NCI-H526 (cell line): ENCODE measurements around the gene FCRL5.

ENCODE experiments used
- DNase-seq, 2 experiments: peaks; one replicate each; lab custom pipeline; 2025; lab: John Stamatoyannopoulos, UW

The FCRL5 gene

DNA sequence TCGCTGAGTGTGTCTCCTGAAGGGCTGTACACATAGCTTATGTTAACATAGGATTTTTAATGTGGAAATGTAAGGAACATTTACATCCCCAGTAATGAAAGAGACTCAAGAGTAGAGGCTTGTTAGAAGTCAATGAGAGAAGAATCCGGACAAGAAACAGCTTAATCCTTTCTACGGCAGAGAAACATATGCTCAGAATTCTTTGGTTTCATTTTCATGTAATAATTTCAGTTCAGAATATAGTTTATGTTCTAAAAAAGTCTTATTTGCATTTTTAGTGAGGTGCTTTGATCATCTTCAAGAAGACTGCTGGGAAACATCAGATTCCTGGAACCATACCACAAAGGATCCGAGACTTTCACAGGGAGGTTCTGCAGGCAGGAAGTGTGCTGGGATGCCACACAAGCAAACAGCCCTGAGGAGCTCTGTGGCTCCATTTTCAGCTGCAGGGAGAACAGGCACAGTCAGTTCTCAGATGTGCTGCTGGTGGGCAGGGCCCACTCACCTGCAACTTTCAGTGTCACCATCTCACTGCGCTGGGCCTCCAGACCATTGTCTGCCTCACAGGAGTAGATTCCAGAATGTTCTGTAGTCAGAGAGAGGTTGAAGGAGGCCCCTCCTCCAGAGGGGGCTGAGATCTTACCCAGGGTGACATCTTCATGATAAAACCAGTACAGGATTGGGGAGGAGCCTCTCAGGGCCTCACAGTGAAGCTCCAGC, 28.4 kb downstream of the FCRL5 start:
- no peak for DNase-seq

DNA sequence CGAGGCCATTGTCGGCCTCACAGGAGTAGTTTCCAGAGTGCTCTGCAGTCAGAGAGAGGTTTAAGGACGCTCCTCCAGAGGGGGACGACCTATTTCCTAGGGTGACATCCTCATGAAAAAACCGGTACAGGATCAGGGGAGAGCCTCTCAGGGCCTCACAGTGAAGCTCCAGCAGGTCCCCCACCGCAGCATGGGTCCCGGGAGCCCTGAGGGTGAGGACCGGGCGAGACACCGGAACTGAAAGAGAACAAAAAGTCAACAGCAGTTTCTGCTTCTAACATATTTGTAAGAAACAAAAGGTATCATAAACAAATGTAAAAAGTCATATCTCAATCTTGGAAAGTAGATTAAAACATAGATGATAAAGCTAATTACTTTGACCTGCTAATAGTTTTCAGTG, 31.3 kb downstream of the FCRL5 start:
- no peak for DNase-seq

GRCh38 chr1:157520386-157520935, 31.9 kb downstream of the FCRL5 start:
- no peak for DNase-seq

DNA sequence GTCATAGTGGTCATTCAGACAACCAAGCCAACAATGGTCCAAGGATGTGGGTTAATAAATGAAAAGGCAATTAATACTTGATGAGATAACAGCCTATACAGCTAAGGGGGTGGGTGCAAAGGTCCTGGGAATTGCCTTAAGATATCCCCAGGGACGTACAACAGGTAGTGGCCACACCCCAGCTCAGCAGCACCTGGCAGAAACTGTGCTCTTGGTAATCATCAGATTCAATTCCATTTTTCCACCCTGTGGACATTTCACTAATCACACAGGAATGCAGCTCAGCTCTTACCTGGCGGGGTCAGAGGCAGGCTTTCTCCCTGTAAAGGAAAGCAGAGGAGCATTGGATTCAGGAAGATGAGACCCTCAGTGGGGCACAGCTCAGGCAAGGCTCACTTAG, 32.9 kb downstream of the FCRL5 start:
- DNase-seq = peak; percentile 13 to 41

GRCh38 chr1:157517016-157517415, 35.3 kb downstream of the FCRL5 start:
- DNase-seq = no peak

DNA sequence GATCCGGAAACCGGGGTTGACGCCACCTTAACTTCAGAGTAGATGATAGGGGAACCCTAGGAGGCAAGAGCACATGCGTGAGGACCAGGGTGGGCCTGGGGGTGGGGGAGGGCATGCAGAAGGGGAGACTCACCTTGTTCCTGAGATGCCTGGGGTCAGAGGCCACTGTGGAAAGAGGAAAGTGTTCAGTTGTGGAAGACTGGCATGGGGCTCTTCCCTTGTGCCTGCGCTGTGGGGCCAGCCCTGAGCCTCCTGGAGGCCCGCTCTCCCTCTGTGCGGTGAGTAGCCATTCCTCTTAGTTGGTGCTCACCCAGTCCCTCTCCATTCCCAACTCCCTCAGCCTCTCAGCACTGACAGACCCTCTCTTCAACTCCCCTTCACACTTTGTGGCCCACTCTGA, 36.6 kb downstream of the FCRL5 start:
- no peak for DNase-seq

DNA sequence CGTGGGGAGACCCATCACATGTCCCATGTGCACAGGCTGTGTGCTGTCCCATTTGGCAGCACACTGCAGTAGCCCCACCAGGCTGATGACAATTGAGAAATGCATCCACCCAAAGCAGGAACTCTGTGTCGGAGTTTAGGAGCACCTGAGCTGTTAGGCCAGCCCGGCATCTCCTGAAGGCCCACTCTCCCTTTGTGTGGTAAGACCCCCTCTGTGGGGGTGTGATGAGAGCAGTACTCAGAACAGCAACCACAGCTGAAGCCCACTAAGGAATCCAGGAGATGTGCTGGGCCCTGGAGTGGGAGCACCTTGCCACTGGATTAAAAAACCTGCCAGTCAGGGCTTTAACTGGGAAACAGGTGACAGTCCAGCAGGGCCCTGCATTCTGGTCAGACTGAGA, 37.2 kb downstream of the FCRL5 start:
- DNase-seq = no peak

DNA sequence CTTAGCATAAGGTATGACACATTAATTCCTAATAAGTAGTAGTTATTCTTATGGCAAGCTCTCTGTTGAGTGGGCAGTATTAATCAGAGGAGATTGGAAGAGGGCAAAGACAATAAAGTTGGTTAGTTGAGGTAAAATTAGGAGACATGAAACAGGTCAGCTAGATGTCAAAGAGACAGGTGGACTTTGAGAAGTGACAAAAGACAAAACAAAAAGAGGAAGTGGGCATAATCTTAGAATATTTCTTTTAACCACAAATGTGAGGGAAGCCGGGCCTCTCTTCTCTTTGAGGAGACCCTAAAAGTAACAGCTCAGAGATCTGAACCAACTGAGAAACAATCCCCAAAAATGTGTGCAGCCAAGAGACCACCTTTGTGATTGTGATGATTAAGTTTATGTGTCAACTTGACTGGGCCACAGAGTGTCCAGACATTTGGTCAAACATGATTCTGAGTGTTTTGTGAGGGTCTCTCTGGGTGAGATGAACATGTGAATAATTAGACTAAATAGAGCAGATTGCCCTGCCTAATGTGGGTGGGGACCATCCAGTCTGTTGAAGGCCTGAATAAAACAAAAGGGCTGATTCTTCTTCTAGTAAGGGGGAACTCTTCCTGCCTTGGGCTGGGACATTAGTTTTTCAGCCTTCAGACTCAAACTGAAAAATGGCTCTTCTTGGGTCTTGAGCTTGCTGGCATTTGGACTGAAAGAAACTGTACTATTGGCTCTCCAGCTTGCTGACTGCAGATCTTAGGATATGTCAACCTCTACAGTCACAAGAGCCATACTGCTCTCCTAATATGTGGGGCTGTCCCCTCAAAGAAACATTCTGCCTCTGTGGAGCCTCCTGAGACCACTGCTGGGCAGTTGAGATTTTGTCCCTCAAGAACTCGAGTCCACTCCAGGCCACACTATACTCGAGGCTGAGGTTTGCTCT, 40.0 kb downstream of the FCRL5 start:
- no peak for DNase-seq

- DNase-seq = peak in 1 of 2 experiments; percentile 27
Measured at GRCh38 chr1:157509546-157510232, 42.6 kb downstream of the FCRL5 start.

GRCh38 chr1:157505481-157506272, 46.6 kb downstream of the FCRL5 start:
- DNase-seq = peak; percentile 75 to 95

DNA sequence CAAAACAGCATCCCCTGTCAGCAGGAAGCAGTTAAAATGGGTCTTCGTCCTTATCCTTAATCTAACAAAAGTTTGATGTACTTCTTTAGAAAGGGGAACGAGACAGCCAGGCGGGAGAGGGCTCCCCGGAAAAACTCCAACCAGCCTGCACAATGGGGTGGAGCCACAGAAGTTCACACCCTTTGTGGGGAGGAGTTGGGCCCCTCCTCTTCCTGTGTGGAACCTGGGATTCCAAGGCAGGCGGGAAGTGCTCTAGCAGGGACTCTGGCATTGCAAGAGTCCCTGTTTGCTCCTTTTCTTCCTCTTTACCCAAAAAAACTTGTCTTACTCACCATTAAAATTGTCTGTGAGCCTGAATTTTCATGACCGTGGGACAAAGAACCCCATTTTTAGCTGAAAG, 47.7 kb downstream of the FCRL5 start:
- DNase-seq = no peak

DNA sequence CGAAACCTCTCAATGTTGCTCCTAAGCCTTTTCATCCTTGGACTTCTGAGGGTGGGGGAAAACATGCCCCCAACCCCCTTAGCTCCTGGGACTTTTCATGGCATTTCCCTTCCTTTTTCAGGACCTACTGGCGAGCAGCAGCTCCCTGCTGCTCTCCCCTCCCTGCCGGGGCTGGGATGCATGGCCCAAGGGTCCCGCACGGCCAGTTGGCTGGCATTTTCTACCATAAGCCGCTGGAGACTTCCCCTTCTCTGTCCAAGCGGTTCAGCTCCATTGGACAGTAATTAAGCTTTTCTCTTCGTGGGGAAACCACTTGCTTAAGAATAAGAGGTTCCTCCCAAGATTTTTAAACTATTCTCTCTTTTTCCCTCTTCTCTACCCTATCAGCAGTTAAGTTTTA, 52.8 kb downstream of the FCRL5 start:
- DNase-seq = no peak

GRCh38 chr1:157498736-157499090, 53.6 kb downstream of the FCRL5 start:
- DNase-seq = no peak

DNA sequence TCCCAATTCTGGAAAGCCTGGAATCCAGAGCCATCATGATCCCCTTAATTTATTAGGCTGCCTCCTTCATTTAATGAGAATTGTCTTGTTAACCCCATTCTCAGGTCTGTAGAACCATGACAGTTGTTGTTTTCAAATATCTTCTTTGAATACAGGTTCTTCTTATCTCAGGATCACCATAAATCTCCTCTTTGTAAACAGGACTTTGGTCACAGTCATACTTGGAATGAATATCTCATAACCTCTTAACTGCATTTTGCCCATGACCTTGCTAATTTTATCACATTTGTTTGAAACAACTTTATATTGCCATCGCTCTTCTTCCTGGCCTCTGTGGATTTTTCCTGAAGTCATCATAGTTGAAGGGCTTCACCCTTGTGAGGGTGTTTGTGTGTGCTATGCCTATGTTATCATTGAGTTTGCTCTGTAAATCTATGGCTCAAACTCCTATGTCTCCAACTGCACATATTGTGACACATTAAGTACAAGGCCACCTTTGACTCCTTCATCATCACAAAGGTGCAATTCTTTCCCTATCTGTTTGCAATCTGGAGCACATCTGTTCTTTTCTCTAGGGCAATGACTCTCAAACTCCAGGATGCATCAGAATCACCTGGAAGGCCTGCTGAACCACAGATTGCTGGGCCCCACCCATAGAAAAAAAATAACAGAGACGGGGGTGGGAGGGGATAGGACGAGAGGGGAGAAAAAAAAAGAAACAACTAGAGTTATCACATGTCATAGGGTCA, 54.2 kb downstream of the FCRL5 start:
- DNase-seq = peak; percentile 61 to 62

- DNase-seq = no peak
Measured at GRCh38 chr1:157497284-157497683, 55.0 kb downstream of the FCRL5 start.

DNA sequence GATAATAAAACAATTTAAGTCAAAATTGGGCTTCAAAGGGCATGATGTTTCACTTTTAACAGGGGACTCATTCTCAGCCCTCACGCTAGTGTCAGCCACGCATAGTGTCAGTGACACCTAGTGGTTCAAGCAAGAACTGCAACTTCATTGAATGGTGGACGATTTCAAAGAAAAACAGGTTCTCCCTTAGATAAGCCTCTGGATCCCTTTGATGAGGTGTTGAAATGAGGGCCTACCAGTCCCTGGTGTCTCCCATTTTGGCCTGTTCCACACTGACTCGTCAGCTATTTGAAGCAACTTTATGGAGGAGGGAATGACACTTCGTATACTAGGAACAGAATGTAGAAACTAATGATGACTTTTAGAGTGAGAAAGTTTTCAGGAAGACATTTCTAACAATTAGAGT, 56.2 kb downstream of the FCRL5 start:
- peak; percentile 60 to 84 for DNase-seq

GRCh38 chr1:157495285-157495684, 57.0 kb downstream of the FCRL5 start:
- DNase-seq = no peak

DNA sequence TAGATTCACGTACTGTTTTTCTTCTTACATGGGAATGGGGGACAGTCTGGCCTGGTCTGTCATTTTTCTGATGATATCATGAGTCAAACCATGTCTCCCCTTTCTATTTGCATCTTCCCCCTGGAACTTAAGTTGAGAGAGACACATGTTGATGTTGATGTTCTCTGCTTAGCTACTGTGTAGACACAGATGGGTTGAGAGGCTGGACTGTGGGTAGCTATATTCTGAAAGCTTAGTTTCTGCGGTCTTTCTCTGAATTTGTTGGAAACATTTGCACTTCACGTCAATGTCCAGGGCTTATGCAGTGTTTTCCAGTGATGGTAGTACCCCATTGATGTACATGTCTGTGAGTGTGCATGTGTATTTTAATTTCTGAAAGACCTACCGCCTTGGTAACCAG, 58.2 kb downstream of the FCRL5 start:
- no peak for DNase-seq

- peak; percentile 72 to 93 for DNase-seq
Measured at GRCh38 chr1:157490467-157491165, 61.7 kb downstream of the FCRL5 start.

GRCh38 chr1:157488156-157488555, 64.2 kb downstream of the FCRL5 start:
- DNase-seq = no peak
